UCSD-AML1 (cell line): Measurements from ENCODE around the gene RBM23.
A peak's percentile ranks its signal among the peaks of the same experiment; 100 is the strongest.
"Not testable (repeated sequence)": the region's sequence is repeated elsewhere in the genome, so short reads cannot be mapped to it uniquely, and the experiment has no call there.

Source experiments
- DNase-seq: peaks from one replicate; lab custom pipeline; 2025; ENCODE audit not compliant: unreplicated experiment; lab: John Stamatoyannopoulos, UW

RBM23 gene

GRCh38 chr14:22870811-22871223 is 48.1 kb downstream of the RBM23 start:
- no peak for DNase-seq

DNA sequence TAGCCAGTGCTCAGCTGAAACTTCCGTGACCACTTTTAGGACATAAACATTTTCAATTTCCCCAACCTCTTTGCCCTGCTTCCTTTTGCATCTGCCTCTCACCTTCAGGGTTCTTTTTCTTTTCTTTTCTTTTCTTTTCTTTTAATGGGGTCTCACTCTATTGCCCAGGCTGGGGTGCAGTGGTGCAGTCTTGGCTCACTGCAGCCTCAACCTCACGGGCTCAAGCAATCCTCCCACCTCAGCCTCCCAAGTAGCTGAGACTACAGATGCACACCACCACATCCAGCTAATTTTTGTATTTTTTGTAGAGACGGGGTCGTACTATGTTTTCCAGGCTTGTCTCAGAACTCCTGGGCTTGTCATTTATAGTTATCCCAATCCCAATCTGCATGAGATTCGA is 52.1 kb downstream of the RBM23 start:
- no peak for DNase-seq

DNA sequence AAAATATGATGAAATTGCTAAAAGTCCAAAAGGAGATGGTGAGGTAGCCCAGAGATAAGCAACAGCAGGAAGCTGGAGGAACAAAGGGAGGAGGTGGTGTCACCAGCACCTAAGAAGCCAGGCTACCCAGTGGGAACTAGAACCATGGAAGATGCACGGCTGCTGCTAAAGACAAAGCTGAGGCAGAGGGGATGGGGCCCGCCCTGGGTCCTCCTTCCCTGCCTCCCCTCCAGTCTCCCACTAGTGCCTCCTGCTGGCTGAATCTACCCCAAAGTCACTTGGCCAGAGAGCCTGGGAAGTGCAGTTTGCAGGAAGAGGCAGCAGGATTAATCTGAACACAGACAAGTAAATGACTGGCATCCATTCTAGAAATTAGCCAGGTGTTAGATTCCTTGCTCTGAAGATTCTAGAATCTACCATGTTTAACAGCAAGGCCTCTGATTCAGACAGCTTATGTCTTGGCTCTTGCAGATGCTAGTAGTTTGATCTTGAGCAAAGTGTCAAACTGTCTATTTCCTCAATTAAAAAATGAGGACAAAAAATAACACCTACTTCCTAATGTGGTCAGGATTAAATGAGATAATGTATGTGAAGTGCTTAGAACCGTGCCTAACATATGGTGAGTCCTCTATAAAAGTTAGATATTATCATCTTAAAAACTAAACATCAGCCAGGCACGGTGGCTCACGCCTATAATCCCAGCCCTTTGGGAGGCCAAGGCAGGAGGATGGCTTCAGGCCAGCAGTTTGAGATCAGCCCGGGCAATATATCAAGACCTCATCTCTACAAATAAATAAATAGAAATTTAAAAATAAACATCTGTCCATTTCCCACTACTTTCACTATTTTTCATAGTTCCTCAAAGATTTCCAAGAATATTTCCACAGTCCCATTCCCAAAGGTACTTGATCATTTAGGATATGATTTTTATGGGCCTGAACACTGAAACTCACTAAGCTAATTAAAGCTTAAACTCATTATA is 53.2 kb downstream of the RBM23 start:
- DNase-seq = no peak

GRCh38 chr14:22864979-22865378 is 54.0 kb downstream of the RBM23 start:
- no peak for DNase-seq

- no peak for DNase-seq
Measured at GRCh38 chr14:22861651-22862050, 57.3 kb downstream of the RBM23 start.

DNA sequence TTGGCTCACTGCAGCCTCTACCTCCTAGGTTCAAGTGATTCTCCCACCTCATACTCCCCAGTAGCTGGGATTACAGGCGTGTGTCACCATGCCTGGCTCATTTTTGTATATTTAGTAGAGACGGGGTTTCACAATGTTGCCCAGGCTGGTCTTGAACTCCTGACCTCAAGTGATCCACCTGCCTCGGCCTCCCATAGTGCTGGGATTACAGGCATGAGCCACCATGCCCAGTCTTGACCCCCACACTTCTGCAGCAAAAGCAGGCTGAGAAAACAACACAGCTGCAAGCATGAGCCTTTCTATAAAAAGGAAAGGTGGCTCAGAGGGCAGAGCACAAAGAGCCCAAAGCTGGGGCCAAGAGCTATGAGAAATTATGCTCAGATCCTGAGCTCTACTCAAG is 58.6 kb downstream of the RBM23 start:
- DNase-seq = not testable (repeated sequence)

GRCh38 chr14:22856428-22856827 is 62.5 kb downstream of the RBM23 start:
- DNase-seq = no peak

GRCh38 chr14:22854963-22855724 is 63.8 kb downstream of the RBM23 start:
- no peak for DNase-seq

- DNase-seq = not testable (repeated sequence)
Measured at GRCh38 chr14:22854296-22854695, 64.7 kb downstream of the RBM23 start.

DNA sequence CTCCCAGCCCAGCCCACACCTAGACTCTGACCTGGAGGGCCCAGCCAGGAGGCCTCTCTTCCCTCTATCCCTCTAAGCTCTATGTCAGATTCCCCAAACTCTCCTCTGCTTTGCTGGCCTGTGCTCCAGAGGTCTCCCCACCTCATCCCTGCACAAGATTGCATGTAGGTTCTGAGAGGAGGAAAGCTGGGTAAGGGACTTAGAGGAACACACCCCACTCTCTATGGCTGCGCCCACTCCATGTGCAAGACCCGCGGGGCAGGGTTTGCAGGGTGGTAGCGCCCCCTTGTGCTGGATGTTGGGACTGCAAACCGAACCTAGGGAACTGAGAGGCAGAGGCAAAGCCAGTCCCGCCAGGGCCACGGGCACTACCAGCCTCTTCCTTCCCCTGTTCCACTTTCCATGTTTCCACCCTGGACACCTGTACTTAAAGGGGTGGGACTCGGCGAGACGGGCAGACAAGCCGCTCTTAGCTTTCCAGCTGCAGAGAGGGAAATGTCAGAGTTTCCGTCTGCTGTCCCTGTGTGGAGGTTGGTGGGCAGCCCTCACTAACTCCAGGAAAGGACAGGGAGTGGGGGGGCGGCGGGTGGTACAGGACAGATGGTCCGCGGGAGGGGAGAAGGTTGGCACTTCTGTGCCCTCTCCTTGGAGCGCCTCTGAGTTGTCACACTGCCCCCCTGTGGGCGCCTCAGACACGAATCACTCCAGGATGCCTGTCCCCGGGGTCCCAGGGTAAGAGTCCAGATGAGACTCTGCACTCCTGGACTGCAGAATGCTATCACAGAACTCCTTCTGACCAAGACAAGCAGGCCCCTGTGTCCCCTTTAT is 65.8 kb downstream of the RBM23 start:
- DNase-seq = peak; percentile 93

DNA sequence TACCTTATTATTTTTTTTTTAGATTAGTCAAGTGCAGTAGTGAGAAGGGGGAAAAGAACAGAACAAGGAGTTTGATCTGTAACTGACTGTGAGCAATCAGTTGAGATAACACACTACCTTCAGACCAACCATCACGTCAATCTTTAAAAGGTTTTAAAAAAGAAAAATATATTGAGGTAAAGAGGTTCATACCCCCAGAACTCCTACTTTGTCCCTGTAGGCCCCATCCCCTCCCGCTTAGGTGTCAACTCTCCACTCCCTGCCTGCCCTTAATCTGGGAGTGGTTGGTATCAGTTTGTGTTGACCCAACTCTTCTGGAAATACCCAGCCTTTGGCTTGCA is 66.4 kb downstream of the RBM23 start:
- DNase-seq = no peak

- not testable (repeated sequence) for DNase-seq
Measured at GRCh38 chr14:22852178-22852577, 66.8 kb downstream of the RBM23 start.

GRCh38 chr14:22850944-22851764 is 67.8 kb downstream of the RBM23 start:
- peak; percentile 88 for DNase-seq

DNA sequence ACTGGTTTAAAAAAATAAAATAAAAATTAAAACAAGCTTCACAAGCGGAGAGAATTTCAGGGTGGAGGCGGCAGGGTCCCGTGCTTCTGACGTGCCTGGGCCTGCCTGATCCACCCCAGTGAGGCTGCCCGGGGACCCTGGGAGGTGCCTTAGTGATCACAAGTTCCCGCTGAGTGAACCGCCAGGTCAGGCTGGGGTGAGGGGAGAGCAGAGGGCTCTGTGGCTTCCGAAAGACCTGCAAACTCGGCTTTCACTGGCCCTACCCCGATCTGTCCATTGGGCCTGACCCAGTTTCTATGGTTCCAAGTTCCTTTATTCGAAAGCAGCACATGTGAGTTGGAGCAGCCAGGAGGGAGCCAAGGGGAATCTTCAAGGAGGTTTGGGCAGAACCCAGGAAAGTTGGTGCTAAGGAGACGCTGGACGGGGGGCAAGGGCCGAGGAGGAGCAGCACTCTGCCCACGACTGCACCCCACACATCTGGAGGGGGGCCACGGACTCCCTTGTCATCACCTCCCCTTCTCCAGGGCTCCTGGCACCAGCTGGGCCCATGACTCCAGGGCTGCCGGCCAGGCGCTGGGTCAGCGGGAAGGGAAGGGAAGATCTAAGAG is 69.6 kb downstream of the RBM23 start:
- no peak for DNase-seq

DNA sequence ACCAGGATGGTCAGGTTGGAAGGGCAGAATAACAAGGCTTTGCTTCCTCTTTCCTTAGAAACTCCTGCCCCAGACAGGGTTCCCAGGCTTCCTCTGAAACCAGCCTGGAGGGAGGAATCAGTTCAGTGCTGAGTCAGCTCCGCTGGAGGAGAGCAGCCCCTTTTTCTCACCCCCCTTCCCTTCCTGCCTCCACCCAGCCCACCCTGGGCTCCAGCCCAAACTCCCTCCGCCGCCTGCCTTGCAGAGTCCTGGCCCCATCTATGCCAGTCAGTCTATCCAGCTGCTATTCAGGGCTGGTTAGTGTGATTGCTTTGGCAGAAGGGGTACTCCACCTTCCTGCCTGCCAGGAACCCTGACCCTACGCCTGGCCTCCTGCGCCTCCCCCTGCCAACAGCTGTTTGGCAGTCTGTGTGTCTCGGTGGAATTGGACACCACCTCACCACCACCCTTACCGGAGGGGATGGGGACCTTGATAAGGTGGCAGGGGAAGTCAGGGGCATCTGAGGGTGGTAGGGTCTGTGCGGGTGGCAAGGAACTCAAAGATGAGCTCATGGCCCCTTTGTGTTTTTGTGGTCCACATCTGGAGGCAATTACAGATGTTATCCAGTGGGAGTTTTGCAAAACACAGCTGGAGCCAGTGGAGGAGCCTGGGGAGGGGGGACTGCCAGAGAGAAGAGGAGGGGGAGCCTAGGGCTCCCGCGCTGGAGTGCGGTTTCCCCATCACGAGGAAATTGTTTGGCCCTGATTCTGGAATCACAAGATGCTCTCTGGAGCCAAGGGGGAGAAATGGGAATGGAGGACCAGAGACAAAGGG is 70.4 kb downstream of the RBM23 start:
- DNase-seq = peak; percentile 72

GRCh38 chr14:22847661-22848341 is 71.1 kb downstream of the RBM23 start:
- peak; percentile 68 for DNase-seq

- DNase-seq = no peak
Measured at GRCh38 chr14:22846811-22847307, 72.1 kb downstream of the RBM23 start.
